Forelimb muscle (tissue), 1 donor: Measurements from ENCODE around the gene SPATA20. TPM values are rescaled to one million over a fixed set of nuclear protein-coding genes. Genes with fewer than 3 reads are reported as not detected.

Experiments used
- DNase-seq: peaks from one replicate; pipeline ENCODE4 v3.0.0-alpha.2; 2013; ENCODE audit warnings: low read depth
- polyA plus RNA-seq: library from polyadenylated mRNA; unstranded; fragments of 120-200 nt; gene quantifications from one replicate; pipeline ENCODE4 v1.2.1, GENCODE V29; 2013; ENCODE audit not compliant: insufficient read length

Gene SPATA20
- polyA plus RNA-seq, 1 donor = 24.3 TPM

- DNase-seq = no peak
Measured at GRCh38 chr17:50598487-50598886, 51.5 kb downstream of the SPATA20 start.

DNA sequence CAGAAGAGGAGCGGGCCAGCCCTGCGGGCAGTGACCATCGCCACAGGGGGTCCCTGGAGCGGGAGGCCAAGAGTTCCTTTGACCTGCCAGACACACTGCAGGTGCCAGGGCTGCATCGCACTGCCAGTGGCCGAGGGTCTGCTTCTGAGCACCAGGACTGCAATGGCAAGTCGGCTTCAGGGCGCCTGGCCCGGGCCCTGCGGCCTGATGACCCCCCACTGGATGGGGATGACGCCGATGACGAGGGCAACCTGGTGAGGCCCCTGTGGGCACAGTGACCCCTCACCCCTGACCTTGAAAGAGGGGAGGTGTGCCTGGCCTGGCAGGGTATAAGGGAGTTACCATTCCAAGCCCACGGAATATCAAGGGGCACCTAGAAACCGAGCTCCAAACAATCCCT lies 52.6 kb downstream of the SPATA20 start:
- no peak for DNase-seq

- DNase-seq = no peak
Measured at GRCh38 chr17:50601823-50602375, 54.9 kb downstream of the SPATA20 start.

DNA sequence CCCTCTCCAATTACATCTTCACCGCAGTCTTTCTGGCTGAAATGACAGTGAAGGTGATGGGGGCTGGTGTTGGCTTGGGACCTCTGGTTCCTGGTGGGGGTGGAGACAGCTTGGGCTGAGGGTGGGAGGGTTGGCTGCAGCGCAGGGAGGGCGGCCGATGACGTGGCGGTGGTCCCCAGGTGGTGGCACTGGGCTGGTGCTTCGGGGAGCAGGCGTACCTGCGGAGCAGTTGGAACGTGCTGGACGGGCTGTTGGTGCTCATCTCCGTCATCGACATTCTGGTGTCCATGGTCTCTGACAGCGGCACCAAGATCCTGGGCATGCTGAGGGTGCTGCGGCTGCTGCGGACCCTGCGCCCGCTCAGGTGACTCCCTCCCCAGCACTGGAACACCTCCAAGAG lies 55.9 kb downstream of the SPATA20 start:
- DNase-seq = no peak

DNA sequence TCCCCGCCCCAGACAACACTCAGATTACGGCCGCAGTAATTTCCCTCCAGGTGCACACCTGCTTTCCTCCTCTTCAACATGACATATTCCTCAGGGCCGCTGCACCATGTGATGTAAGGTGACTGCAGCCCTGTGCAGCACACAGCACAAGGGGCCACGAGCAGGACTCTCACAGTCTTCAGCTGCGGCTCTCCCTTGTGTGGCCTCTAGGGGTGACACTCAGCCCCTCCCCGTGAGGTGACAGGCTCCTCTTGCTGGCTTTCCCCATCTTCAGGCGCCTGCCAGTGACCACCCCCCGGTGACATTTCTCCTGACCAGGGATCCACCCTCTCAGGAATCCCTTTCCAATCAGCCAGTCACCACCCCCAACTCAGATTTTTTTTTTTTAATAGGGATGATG lies 56.4 kb downstream of the SPATA20 start:
- no peak for DNase-seq

DNA sequence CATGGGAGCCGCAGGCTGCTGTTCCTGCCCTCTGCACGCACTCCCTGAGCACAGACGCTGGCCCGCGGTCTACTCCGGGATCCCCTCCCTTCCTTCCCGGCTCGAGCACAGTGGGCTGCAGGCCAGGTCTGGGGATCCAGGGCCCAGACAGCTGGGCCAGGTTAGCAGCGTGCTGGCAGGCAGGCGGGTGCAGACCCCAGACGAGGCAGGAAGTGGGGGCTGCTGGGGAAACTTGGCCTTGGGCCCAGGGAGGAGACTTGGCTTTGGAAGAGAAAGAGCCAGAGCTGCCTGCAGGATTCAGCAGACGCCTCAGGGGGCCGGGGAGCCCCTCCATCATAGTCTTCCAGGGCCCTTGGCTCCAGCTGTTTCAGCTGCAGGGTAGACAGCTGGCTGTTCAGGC lies 57.5 kb downstream of the SPATA20 start:
- DNase-seq = peak; percentile 76

DNA sequence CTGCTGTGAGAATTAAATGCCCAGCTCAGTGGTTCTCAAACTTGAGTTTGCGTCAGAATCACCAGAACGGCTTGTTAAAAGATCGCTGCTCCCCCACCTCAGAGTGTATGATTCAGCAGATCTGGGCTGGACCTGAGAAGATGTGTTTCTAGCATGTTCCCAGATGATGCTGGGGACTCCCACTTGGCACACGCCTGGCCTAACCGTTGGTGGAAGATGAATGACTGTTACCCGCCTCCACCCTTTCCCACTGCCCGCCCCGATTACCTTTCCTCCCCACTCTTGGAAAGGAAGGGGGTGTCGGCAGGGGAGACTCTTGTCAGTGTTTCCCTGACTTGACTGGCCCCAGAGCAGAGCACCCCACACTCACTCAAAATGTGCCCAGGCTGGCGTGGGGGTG lies 58.5 kb downstream of the SPATA20 start:
- DNase-seq = no peak

Other genes with a start within 250 kb of the SPATA20 start
- gene XYLT2, start 201.0 kb upstream of the SPATA20 start, polyA plus RNA-seq = 26.2 TPM
- 52.8 TPM for gene MRPL27, start 174.0 kb upstream of the SPATA20 start, polyA plus RNA-seq
- gene EME1, start 173.9 kb upstream of the SPATA20 start, polyA plus RNA-seq = 4.8 TPM
- gene LRRC59, start 149.7 kb upstream of the SPATA20 start, polyA plus RNA-seq = 44.4 TPM
- 62.3 TPM for gene ACSF2, start 121.0 kb upstream of the SPATA20 start, polyA plus RNA-seq
- gene CHAD, start 78.3 kb upstream of the SPATA20 start, polyA plus RNA-seq = 4.0 TPM
- gene RSAD1, start 68.3 kb upstream of the SPATA20 start, polyA plus RNA-seq = 37.3 TPM
- gene MYCBPAP, start 38.7 kb upstream of the SPATA20 start, polyA plus RNA-seq = 0.52 TPM
- gene EPN3, start 14.4 kb upstream of the SPATA20 start, polyA plus RNA-seq = 0.97 TPM
- gene CACNA1G, start 13.5 kb downstream of the SPATA20 start, polyA plus RNA-seq = 6.6 TPM
- 0.39 TPM for gene ABCC3, start 87.7 kb downstream of the SPATA20 start, polyA plus RNA-seq
- 44.4 TPM for gene ANKRD40, start 160.7 kb downstream of the SPATA20 start, polyA plus RNA-seq
- gene LUC7L3, start 172.4 kb downstream of the SPATA20 start, polyA plus RNA-seq = 299 TPM
- gene ANKRD40CL, start 220.3 kb downstream of the SPATA20 start, polyA plus RNA-seq = 0.30 TPM